ENCODE measurements around the gene TPCN2. TPM values are rescaled to one million over a fixed set of nuclear protein-coding genes. Genes with fewer than 3 reads are reported as not detected.

Gene TPCN2
- total and polyA plus RNA-seq, 12 donors = 3.4 to 19.2 (median 7.8) TPM

DNA sequence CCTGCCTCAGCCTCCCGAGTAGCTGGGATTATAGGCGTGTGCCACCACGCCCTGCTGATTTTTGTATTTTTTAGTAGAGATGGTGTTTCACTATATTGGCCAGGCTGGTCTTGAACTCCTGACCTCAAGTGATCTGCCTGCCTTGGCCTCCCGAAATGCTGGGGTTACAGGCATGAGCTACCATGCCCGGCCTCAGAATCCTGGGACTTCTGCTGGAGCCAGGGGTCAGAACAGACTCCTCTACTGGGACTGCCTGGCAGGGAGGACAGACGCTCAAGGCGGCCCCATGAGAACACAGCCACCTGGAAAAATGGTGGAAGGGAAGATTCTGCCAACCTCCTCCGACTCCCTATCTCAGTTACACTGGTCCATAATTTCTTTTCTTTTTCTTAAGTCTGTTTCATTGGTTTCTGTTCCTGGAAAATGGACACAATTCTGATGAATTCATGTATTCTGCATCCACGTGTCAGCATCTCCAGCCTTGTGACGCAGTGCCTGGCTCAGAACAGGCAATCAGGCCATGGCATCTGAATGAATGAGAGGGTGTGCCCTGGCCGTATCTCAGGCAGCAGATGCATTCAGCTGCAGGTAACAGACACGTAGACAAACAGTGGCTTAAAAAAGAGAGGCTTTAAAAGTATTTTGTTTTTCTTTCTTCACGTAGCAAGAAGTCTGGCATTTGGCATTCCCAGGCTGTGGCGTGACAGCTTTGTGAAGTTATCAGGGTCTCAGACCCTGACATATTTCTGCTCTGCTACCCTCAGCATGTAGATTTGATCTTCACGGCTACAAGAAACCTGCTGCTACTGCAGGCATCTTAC is 111.8 kb downstream of the TPCN2 start:
- TF ChIP-seq, protein P1, sequence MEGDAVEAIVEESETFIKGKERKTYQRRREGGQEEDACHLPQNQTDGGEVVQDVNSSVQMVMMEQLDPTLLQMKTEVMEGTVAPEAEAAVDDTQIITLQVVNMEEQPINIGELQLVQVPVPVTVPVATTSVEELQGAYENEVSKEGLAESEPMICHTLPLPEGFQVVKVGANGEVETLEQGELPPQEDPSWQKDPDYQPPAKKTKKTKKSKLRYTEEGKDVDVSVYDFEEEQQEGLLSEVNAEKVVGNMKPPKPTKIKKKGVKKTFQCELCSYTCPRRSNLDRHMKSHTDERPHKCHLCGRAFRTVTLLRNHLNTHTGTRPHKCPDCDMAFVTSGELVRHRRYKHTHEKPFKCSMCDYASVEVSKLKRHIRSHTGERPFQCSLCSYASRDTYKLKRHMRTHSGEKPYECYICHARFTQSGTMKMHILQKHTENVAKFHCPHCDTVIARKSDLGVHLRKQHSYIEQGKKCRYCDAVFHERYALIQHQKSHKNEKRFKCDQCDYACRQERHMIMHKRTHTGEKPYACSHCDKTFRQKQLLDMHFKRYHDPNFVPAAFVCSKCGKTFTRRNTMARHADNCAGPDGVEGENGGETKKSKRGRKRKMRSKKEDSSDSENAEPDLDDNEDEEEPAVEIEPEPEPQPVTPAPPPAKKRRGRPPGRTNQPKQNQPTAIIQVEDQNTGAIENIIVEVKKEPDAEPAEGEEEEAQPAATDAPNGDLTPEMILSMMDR (IDR thresholded peaks at IDR 0.05) = no peak
- Histone ChIP-seq H3K27me3 (peaks cover 0 to 16% (median 0%) of the 10 kb centered on the region in 7 donors), H3K36me3 (no peaks in the 10 kb centered on the region), H3K9me3 (peaks cover 0 to 20% (median 0%) of the 10 kb centered on the region in 11 donors), H3K4me1 (peaks cover 20 to 56% (median 39%) of the 10 kb centered on the region in 9 donors), H3K27ac (peak overlapping the region in 6 of 10 donors; percentile 24 to 77 (median 68)), H3K4me3 (no peak overlapping the region)
- intact Hi-C loops (cut with DNase I) = no loop called here
- WGBS, 2 donors = 80% methylated on average over 15 of the region's 15 CpGs
- no peak for DNase-seq
- ATAC-seq = no peak

DNA sequence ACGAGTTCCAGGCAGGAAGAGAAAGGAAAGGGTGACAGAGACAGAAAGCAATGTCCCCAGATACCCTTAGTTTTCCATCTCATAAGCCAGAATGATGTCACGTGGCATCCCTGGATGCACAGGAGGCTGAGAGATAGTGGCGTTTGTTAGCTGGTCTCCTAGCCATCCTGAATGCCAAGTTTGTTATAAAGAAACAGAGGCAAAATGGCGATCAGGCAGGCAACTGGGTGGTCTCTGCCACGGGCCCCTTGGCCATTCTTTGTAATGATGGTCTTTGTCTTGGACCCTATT is 112.3 kb downstream of the TPCN2 start:
- TF ChIP-seq, protein P1 (IDR thresholded peaks at IDR 0.05) = no peak
- 45 to 49% methylated on average over 5 of the region's 5 CpGs for WGBS, 2 donors
- peaks cover 0 to 20% (median 0%) of the 10 kb centered on the region in 11 donors for H3K9me3 ChIP-seq
- H3K27ac ChIP-seq = peak overlapping the region in 6 of 10 donors; percentile 24 to 77 (median 68)
- no peaks in the 10 kb centered on the region for H3K36me3 ChIP-seq
- H3K4me1 ChIP-seq = peaks cover 20 to 55% (median 34%) of the 10 kb centered on the region in 9 donors
- no peak overlapping the region for H3K4me3 ChIP-seq
- DNase-seq (peak in 1 of 2 donors; percentile 54), ATAC-seq (peak in 6 of 8 donors; percentile 12 to 72 (median 60))
- intact Hi-C loops (cut with DNase I) = no loop called here
- H3K27me3 ChIP-seq = peaks cover 0 to 16% (median 0%) of the 10 kb centered on the region in 7 donors

DNA sequence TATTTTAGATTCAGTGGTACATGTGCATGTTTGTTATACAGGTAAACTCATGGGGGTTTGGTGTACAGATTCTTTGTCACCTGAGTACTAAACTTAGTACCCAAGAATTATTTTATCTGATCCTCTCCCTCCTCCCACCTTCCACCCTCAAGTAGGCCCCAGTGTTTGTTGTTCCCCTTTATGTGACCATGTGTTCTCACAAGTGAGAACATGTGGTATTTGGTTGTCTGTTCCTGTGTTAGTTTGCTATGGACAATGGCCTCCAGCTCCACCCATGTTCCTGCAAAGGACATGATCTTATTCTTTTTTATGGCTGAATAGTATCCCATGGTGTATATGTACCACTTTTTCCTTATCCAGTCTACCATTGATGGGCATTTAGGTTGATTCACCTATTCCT is 113.8 kb downstream of the TPCN2 start:
- peaks cover 0 to 5% (median 0%) of the 10 kb centered on the region in 7 donors for H3K27me3 ChIP-seq

DNA sequence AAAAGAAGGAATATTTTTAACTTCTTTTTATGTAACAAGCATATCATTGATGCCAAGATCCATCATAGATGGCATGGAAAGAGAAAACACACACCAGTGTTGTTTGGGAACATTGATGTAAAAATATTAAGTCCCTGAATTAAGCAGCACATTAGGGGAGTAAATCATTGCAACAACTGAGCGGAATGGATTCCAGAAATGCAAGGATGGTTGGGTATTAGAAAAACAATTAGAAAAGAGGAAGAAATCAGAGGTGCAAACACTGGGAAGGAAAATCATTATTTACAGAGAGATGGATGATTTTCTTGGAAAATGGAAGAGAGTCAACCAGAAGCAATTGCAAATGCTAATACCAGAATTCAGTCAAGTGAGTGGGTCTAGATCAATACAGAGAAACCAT is 115.1 kb downstream of the TPCN2 start:
- no peak for ATAC-seq
- no peak for DNase-seq
- TF ChIP-seq, protein P1 (IDR thresholded peaks at IDR 0.05) = no peak
- Histone ChIP-seq H3K27me3 (no peaks in the 10 kb centered on the region), H3K4me1 (peaks cover 9 to 42% (median 23%) of the 10 kb centered on the region in 9 donors), H3K27ac (no peak overlapping the region), H3K9me3 (peaks cover 0 to 20% (median 0%) of the 10 kb centered on the region in 11 donors), H3K36me3 (no peaks in the 10 kb centered on the region), H3K4me3 (no peak overlapping the region)
- WGBS, 2 donors = 96 to 98% methylated on average over 1 of the region's 1 CpG
- intact Hi-C loops (cut with DNase I) = no loop called here

More for the DNA sequence above, 113.8 kb downstream of the TPCN2 start:
- Histone ChIP-seq H3K9me3 (peaks cover 0 to 20% (median 0%) of the 10 kb centered on the region in 11 donors), H3K36me3 (no peaks in the 10 kb centered on the region), H3K4me3 (no peak overlapping the region), H3K4me1 (peaks cover 15 to 55% (median 31%) of the 10 kb centered on the region in 9 donors), H3K27ac (no peak overlapping the region)
- TF ChIP-seq, protein P1 (IDR thresholded peaks at IDR 0.05) = no peak
- intact Hi-C loops (cut with DNase I) = no loop called here
- no peak for ATAC-seq
- no peak for DNase-seq

Data from heart right ventricle (tissue), 16 donors.